ENCODE results near the gene RBBP5. TPM values are rescaled to one million over a fixed set of nuclear protein-coding genes. Genes with fewer than 3 reads are reported as not detected.

Gene RBBP5
- total and polyA plus RNA-seq, 2 experiments from 2014 or later, result 14.1 to 26.5 TPM

GRCh38 chr1:205082431-205082830, 39.3 kb downstream of the RBBP5 start:
- H3K27ac Mint-ChIP-seq, result no peak overlapping the region
- no peak overlapping the region for H3K4me2 ChIP-seq
- no peak for ATAC-seq
- no peaks in the 10 kb centered on the region for H3K27me3 ChIP-seq (ENCODE audit: insufficient read depth)
- DNase-seq (ENCODE audit: low spot score), result no peak
- no peak overlapping the region for H3K4me3 Mint-ChIP-seq
- no peaks in the 10 kb centered on the region; the same call in 1 of the 2 replicates for H3K36me3 ChIP-seq (ENCODE audit: insufficient read depth)
- H3K9me3 Mint-ChIP-seq, result no peaks in the 10 kb centered on the region
- H3F3A ChIP-seq (replicated peaks; ENCODE audit: low read depth), result no peaks in the 10 kb centered on the region
- H3K27me3 Mint-ChIP-seq (ENCODE audit: insufficient read depth, low read depth, poor library complexity), result no peaks in the 10 kb centered on the region
- no peak overlapping the region for H3K4me3 ChIP-seq
- no peak overlapping the region for H2AFZ ChIP-seq
- no peaks in the 10 kb centered on the region for H3K4me1 ChIP-seq (ENCODE audit: insufficient read depth)
- no peak for TF ChIP-seq CREB1 (CRISPR knock-in tag; IDR thresholded peaks at IDR 0.05; ENCODE audit: low read depth)
- TF ChIP-seq ETS1 (IDR thresholded peaks at IDR 0.05), result no peak
- TF ChIP-seq CTCF (conservative IDR thresholded peaks at IDR 0.05; ENCODE audit: low read depth in 2 of 2), result no peak
- TF ChIP-seq EZH2phosphoT487 (IDR thresholded peaks at IDR 0.05; ENCODE audit: unreplicated experiment), result no peak
- TF ChIP-seq ZNF114 (CRISPR knock-in tag; IDR thresholded peaks at IDR 0.05), result no peak
- no peak for TF ChIP-seq NANOG (IDR thresholded peaks at IDR 0.05; ENCODE audit: borderline replicate concordance)
- no peak for TF ChIP-seq POLR2AphosphoS5 (IDR thresholded peaks at IDR 0.05; ENCODE audit: low read depth)
- no peak for TF ChIP-seq REST (IDR thresholded peaks at IDR 0.05; ENCODE audit: unreplicated experiment)
- no peak for TF ChIP-seq ZNF331 (CRISPR knock-in tag; IDR thresholded peaks at IDR 0.05; ENCODE audit: low read depth)
- no peak for TF ChIP-seq EZH2 (IDR thresholded peaks at IDR 0.05; ENCODE audit: low read depth, unreplicated experiment)
- no peak for TF ChIP-seq STAT1 (IDR thresholded peaks at IDR 0.05; ENCODE audit: unreplicated experiment)
- no peak for TF ChIP-seq JUNB (IDR thresholded peaks at IDR 0.05; ENCODE audit: unreplicated experiment)
- no peak for TF ChIP-seq ZNF462 (CRISPR knock-in tag; IDR thresholded peaks at IDR 0.05)
- no peaks in the 10 kb centered on the region for H3K79me2 ChIP-seq (replicated peaks; ENCODE audit: insufficient read depth)
- no peaks in the 10 kb centered on the region for H4K20me1 ChIP-seq (replicated peaks; ENCODE audit: insufficient read depth)
- no peak overlapping the region for H3K27ac ChIP-seq (ENCODE audit: low read depth)
- H3K4me1 Mint-ChIP-seq, result no peaks in the 10 kb centered on the region
- H3K9me2 ChIP-seq (ENCODE audit: insufficient read depth), result no peaks in the 10 kb centered on the region
- peaks cover 27% of the 10 kb centered on the region for H3K36me3 Mint-ChIP-seq (ENCODE audit: low read depth)
